Measurements from ENCODE around the gene RGS7. TPM values are rescaled to one million over a fixed set of nuclear protein-coding genes. Genes with fewer than 3 reads are reported as not detected.

RGS7 gene
- total RNA-seq, 1 experiment from 2014 or later, result 0.10 TPM

DNA sequence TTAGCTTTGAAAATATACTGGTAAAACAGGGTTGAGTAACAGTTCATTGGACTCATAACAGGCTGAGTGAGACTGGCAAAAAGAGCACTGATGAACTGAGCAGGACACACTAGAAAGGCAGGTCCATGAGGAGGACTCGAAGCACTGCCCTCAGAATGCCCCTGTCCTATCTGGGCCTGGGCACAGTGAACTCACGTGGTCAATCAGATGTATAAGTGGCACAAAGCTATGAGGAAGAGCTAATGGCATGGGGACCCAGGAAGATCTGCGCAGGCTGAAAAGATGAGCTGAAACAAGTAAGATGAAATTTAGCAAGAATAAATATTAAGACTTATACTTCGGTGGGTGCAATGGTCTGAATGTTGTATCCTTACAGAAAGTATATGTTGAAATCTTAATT is 9.2 kb upstream of the RGS7 start:
- Histone ChIP-seq H3K27ac (ENCODE audit: low read length) (no peak overlapping the region), H3K27me3 (ENCODE audit: control insufficient read depth, insufficient read depth, low read length) (peaks cover 2% of the 10 kb centered on the region; the same call in 1 of the 2 replicates), H3K4me1 (ENCODE audit: control insufficient read depth, insufficient read depth, low read length) (no peaks in the 10 kb centered on the region), H3K36me3 (ENCODE audit: control insufficient read depth, insufficient read depth, low read length) (no peaks in the 10 kb centered on the region), H3K9me3 (ENCODE audit: control insufficient read depth, insufficient read depth, low read depth, low read length) (no peaks in the 10 kb centered on the region), H3K4me3 (ENCODE audit: low read depth in 2 of 2, low read length in 2 of 2) (no peak overlapping the region)
- DNase-seq (ENCODE audit: low read depth, low spot score) (no peak), ATAC-seq (no peak)
- CTCF ChIA-PET, result no interaction called here
- TF ChIP-seq POLR2AphosphoS5 (IDR thresholded peaks at IDR 0.05; ENCODE audit: low read depth, low read length) (no peak), SIN3A (IDR thresholded peaks at IDR 0.05; ENCODE audit: borderline replicate concordance, insufficient read depth, low read depth, low read length) (no peak), TCF7L2 (IDR thresholded peaks at IDR 0.05; ENCODE audit: low read depth, low read length) (no peak)
- TF ChIP-seq, protein P1, sequence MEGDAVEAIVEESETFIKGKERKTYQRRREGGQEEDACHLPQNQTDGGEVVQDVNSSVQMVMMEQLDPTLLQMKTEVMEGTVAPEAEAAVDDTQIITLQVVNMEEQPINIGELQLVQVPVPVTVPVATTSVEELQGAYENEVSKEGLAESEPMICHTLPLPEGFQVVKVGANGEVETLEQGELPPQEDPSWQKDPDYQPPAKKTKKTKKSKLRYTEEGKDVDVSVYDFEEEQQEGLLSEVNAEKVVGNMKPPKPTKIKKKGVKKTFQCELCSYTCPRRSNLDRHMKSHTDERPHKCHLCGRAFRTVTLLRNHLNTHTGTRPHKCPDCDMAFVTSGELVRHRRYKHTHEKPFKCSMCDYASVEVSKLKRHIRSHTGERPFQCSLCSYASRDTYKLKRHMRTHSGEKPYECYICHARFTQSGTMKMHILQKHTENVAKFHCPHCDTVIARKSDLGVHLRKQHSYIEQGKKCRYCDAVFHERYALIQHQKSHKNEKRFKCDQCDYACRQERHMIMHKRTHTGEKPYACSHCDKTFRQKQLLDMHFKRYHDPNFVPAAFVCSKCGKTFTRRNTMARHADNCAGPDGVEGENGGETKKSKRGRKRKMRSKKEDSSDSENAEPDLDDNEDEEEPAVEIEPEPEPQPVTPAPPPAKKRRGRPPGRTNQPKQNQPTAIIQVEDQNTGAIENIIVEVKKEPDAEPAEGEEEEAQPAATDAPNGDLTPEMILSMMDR (IDR thresholded peaks at IDR 0.05), result no peak
- TF ChIP-seq, protein P2, sequence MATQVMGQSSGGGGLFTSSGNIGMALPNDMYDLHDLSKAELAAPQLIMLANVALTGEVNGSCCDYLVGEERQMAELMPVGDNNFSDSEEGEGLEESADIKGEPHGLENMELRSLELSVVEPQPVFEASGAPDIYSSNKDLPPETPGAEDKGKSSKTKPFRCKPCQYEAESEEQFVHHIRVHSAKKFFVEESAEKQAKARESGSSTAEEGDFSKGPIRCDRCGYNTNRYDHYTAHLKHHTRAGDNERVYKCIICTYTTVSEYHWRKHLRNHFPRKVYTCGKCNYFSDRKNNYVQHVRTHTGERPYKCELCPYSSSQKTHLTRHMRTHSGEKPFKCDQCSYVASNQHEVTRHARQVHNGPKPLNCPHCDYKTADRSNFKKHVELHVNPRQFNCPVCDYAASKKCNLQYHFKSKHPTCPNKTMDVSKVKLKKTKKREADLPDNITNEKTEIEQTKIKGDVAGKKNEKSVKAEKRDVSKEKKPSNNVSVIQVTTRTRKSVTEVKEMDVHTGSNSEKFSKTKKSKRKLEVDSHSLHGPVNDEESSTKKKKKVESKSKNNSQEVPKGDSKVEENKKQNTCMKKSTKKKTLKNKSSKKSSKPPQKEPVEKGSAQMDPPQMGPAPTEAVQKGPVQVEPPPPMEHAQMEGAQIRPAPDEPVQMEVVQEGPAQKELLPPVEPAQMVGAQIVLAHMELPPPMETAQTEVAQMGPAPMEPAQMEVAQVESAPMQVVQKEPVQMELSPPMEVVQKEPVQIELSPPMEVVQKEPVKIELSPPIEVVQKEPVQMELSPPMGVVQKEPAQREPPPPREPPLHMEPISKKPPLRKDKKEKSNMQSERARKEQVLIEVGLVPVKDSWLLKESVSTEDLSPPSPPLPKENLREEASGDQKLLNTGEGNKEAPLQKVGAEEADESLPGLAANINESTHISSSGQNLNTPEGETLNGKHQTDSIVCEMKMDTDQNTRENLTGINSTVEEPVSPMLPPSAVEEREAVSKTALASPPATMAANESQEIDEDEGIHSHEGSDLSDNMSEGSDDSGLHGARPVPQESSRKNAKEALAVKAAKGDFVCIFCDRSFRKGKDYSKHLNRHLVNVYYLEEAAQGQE (IDR thresholded peaks at IDR 0.05; ENCODE audit: insufficient read depth in 1 of 2, low read depth in 2 of 2, low read length in 1 of 2), result no peak
- POLR2A ChIA-PET, result no interaction called here
- no TSS peak for BruUV-seq (replicated peaks)
- intact Hi-C loops (cut with micrococcal nuclease; ENCODE audit: unreplicated experiment), result no loop called here
- in situ Hi-C loops (cut with HindIII; ENCODE audit: low pct_unique_long_range_greater_than_20kb, low sequenced_read_pairs), result no loop called here

DNA sequence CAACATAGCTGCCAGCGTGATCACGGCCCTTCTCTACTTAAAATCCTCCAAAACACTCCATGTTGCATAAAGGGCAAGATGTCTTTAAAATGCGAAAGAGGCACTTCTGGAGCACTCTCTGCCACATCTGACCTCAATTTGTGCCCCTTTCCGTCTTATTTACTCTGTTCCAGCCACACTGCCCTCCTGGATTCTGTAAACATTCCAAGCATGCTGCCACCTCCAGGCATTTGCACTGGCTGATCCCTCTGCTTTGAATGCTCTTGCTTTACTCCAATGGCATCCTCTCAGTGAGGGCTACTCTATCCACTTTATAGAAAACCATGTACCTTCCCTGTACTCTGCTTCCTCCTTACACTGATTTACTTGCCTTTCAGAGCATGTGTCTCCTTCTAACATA is 5.3 kb upstream of the RGS7 start:
- ATAC-seq (no peak), DNase-seq (ENCODE audit: low read depth, low spot score) (no peak)
- CTCF ChIA-PET, result no interaction called here
- POLR2A ChIA-PET, result no interaction called here
- Histone ChIP-seq H3K27ac (ENCODE audit: low read length) (no peak overlapping the region), H3K4me3 (ENCODE audit: low read depth in 2 of 2, low read length in 2 of 2) (no peak overlapping the region), H3K4me1 (ENCODE audit: control insufficient read depth, insufficient read depth, low read length) (no peaks in the 10 kb centered on the region), H3K36me3 (ENCODE audit: control insufficient read depth, insufficient read depth, low read length) (no peaks in the 10 kb centered on the region), H3K9me3 (ENCODE audit: control insufficient read depth, insufficient read depth, low read depth, low read length) (no peaks in the 10 kb centered on the region), H3K27me3 (ENCODE audit: control insufficient read depth, insufficient read depth, low read length) (peaks cover 10% of the 10 kb centered on the region)
- intact Hi-C loops (cut with micrococcal nuclease; ENCODE audit: unreplicated experiment) (no loop called here), in situ Hi-C loops (cut with HindIII; ENCODE audit: low pct_unique_long_range_greater_than_20kb, low sequenced_read_pairs) (no loop called here)
- BruUV-seq (replicated peaks), result no TSS peak
- TF ChIP-seq TCF7L2 (IDR thresholded peaks at IDR 0.05; ENCODE audit: low read depth, low read length) (no peak), SIN3A (IDR thresholded peaks at IDR 0.05; ENCODE audit: borderline replicate concordance, insufficient read depth, low read depth, low read length) (no peak), POLR2AphosphoS5 (IDR thresholded peaks at IDR 0.05; ENCODE audit: low read depth, low read length) (no peak)
- TF ChIP-seq, protein P1 (IDR thresholded peaks at IDR 0.05), result no peak
- TF ChIP-seq, protein P2 (IDR thresholded peaks at IDR 0.05; ENCODE audit: insufficient read depth in 1 of 2, low read depth in 2 of 2, low read length in 1 of 2), result no peak
